A172 (cell line): ENCODE measurements around the gene LGR5. TPM values are rescaled to one million over a fixed set of nuclear protein-coding genes. Genes with fewer than 3 reads are reported as not detected.
"Not testable (repeated sequence)": the region's sequence is repeated elsewhere in the genome, so short reads cannot be mapped to it uniquely, and the experiment has no call there.

Source experiments
- DNase-seq: peaks from one replicate; pipeline ENCODE4 v3.0.0-alpha.2; 2015; ENCODE audit warnings: low spot score
- total RNA-seq: library from RNA; depleted of rRNA; stranded (reverse); fragments of >200 nt; shearing (Covaris generic); gene quantifications from 2 replicates; pipeline ENCODE4 v1.2.3, GENCODE V29; 2014

The LGR5 gene
- total RNA-seq, 1 experiment from 2014 or later: 2.2 TPM

DNA sequence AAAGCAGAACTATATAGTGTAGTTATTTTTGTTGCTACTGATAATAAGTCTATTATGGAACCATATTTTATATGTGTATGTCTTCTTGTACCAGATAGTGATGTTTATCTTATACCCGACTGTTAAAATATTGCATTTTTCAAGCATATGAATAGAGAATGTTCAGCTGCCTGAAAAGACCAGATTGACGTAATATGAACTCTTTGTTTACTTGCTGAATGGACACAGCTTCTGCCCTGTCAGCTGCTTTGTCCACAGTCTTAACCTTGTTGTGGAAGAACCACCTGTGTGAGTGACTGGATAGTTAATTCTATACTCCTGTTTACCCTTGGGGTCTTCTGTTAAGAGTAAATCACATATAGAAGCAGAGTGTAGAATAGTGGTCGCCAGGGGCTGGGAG, 109.3 kb downstream of the LGR5 start:
- no peak for DNase-seq

DNA sequence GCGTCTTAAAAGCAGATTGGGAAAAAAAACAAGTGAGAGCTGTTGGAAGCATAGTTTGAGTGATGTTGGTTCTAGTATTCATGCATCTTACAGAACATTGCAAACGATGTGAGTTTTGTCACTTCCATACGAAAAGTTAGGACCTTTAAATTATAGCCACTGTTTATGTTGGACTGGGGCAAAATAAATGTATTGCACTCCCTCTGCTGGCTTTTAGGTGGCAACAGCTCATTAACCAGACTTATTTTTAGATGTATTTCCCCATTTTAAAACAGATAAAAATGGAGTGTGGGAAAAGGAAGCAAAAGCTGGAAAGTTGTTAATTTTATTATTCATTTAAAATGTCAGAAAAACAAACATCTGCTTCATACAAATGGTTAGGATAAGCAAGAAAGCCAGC, 111.9 kb downstream of the LGR5 start:
- DNase-seq: peak; percentile 46

DNA sequence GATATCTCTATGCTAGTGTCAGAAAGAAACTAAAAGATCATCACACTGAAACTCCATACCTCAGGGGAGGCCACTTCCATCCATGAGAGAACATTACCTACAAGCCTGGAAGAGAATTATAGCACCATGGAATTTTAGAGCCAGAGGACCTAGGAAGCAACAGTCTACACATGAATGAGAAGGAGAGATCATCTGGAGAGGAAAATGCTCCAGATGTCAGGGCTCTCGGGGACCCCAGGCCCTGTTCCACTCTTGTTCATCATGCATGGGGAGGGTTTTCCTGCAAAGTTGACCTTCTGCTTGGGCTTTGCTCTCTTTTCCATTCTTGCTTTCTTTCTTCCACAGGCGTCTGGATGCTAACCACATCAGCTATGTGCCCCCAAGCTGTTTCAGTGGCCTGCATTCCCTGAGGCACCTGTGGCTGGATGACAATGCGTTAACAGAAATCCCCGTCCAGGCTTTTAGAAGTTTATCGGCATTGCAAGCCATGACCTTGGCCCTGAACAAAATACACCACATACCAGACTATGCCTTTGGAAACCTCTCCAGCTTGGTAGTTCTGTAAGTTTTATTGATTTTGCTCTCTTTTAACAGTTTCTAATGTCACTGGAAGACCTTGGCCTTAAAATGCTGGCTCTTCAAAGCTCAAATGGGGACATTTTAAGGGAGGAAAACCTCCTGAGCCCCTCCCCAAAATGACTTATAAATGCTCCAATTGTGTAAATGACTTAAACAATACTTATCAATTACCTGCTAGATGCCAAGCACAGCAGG, 113.3 kb downstream of the LGR5 start:
- peak; percentile 8 for DNase-seq

DNA sequence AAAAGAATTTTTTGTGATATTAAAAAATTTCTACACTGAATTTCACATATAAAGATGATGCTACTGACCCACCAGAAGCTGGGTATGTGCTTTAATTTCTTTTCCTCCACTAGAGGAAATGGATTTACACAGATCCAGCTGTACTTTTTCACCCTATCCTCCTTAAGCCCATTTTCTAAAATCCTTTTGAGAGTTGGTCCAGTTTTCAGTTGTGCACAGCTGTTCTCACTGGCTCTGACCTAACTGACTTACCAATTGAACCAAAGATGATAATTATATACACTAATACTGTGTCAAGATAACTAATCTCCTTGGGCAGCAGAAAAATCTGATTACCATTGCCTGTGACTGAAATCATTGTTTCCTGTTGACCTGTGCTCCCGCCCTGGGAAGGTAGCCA, 115.6 kb downstream of the LGR5 start:
- DNase-seq: no peak

DNA sequence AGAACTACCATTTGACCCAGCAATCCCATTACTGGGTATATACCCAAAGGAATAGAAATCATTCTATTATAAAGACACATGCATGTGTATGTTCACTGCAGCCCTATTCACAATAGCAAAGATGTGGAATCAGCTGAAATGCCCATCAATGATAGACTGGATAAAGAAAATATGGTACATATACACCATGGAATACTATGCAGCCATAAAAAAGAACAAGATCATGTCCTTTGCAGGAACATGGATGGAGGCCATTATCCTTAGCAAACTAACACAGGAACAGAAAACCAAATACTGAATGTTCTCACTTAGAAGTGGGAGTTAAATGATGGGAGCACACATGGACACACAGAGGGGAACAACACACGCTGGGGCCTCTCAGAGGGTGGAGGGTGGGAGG, 116.2 kb downstream of the LGR5 start:
- not testable (repeated sequence) for DNase-seq

DNA sequence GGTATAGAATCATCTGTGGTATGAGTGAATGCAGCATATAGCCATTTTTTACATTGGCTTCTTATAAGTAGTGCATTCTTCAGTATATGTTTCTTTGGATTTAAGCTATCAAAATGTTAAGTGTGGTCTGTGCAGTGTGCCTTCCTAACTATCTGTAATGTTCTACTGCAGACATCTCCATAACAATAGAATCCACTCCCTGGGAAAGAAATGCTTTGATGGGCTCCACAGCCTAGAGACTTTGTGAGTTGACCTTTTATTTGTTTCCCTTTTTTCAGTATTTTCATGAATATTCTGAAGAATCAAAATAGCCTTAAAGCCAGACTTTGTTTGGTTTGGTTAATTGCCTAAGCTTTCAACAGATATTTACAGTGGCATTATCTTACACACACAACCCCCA, 116.8 kb downstream of the LGR5 start:
- DNase-seq: no peak

DNA sequence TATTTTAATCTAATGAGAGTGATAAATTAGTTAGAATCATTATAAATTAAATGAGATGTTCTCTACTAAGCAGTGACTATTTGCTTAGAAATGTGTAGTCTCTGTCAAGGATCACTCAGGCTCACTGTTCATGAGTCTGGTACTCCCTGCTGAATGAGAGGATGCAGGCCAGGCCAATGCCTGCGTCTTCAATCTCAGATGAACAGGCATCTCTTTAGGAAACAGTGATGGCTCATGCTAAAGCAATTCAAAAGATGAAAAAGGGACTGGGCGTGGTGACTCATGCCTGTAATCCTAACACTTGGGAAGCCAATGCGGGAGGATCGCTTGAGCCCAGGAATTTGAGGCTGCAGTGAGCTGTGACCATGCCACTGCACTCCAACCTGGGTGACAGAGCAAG, 117.3 kb downstream of the LGR5 start:
- peak; percentile 95 for DNase-seq

DNA sequence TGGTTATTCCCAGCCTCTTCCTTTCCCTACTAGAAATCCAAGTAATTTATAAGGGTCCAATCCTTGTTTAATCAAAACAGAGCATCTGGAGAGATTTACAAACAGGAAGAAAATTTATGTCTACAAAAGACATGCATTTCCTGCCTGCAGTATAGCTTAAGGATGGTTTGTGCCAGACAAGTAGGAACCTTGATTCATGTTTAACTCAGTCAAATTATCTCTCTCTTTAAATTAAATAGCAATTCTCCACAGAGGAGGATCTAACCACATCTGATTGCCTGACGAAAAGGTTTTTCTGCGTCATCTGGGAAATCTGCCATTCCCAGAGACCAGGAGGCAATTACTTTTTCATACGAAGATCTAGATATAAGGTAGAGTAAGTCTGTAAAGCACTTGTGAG, 118.8 kb downstream of the LGR5 start:
- DNase-seq: peak; percentile 84

DNA sequence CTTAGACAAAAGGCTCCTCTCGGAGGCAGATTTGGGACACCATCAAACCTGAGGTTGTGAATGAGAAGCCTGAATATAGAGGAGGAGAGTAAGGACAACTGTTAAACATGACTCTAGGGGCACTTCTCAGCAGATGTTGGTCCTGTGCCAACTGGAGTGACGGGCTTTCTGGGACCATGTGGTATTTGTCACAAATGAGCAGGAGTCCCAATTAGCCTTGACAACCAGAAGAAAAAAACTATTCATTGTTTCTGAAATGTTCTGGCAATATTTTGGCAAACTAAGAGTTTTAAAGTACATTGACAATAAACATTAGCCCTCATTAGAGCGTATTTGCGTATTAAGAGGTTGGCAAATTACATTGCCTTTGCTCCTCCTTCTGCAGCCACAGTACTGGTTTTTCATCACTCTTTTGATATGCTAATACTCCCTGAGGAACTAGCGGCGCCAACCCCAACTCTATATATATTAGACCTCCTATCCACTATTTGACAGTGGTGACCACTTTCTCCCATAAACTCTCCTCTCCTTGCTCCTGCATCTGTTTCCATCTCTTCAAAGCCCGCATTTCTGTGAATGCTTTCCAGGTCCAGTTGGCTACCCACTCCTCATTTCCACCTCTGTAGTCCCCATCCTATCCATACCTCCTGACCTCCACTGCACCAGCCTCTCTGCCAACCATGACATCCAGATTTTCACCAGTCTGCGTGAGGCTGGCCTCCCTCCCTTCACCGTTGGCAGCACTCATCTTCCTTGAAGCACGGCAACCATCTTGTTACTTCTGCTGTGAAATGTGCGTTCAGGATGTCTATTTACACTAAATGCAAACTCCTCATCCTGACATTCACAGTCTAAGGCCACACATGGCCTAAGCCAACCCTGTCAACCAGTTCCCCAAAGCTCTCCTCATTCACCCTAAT, 123.3 kb downstream of the LGR5 start:
- no peak for DNase-seq

DNA sequence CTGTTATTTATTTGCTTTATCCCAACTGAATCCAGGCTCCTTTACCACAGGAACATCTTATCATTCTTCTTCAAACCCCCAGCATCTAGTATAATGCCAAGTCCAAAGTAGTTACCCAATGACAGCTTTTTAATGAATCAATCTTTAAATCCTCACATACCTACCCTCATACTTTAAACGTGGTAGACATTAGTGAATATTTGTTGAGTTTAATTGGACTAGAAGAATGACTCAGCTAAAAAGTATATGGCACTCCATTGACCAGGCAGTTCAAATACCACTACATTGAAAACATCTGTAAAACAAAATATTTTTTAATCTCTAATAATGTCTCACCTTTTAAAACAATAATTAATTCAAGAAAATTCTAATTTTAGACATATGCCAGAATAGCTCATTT, 125.9 kb downstream of the LGR5 start:
- DNase-seq: no peak

DNA sequence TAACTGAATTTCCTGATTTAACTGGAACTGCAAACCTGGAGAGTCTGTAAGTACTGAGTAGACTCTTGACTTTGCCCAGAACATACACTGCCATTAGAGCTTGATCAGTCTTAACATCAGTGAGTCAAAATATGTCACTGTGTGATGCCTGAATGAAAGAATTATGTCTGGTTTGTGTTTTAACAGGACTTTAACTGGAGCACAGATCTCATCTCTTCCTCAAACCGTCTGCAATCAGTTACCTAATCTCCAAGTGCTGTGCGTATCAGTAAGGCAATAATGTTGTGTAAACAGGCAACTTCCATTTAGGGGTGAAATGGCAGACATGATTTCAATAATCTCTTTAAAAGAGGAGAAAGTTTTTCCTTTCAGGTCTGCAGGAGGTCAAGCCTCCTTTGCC, 127.1 kb downstream of the LGR5 start:
- DNase-seq: no peak

DNA sequence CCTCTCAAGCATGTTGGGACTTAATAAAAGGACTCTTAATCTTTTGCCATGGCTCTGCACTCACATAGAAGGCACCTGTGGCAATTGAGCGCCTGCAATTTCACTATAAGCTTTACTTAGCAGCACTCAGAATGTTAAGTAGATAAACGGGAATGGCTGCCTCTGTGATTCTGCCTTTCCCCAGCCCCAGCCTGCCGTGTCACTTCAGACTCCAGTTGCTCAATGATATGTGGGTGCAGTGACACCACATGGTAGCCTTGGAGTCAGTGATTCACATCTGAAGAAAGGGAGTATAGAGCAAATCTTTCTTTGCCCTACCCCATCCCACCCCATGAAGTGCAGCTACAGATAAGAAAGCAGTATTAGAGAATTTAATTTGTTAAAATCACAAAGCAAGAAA, 127.9 kb downstream of the LGR5 start:
- no peak for DNase-seq

DNA sequence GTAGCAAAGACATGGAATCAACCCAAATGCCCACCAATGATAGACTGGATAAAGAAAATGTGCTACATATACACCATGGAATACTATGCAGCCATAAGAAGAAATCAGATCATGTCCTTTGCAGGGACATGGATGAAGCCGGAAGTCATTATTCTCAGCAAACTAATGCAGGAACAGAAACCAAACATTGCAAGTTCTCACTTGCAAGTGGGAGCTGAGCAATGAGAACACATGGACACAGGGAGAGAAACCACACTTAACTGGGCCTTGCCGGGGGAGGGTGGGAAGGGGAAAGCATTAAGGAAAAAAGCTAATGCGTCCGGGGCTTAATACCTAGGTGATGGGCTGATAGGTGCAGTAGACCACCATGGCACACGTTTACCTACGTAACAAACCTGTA, 130.3 kb downstream of the LGR5 start:
- not testable (repeated sequence) for DNase-seq

DNA sequence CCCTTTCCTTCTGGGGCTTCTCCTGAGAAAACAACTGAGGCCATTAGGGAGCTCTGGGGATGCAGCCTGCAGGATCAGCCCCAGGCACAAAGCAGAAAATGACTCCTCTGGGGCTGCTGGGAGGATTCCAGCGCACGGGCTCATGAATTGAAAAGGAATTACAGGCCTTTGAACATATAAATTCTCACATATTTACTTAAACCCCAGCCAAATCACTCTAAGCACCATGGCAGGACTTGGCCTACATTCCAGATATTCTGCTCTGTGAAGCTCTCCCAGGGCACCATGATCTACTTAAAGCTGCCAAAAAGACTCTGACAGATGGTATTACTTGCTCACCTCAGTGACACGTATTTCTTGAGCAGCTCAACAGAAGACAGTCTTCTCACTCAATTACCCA, 136.9 kb downstream of the LGR5 start:
- DNase-seq: no peak

DNA sequence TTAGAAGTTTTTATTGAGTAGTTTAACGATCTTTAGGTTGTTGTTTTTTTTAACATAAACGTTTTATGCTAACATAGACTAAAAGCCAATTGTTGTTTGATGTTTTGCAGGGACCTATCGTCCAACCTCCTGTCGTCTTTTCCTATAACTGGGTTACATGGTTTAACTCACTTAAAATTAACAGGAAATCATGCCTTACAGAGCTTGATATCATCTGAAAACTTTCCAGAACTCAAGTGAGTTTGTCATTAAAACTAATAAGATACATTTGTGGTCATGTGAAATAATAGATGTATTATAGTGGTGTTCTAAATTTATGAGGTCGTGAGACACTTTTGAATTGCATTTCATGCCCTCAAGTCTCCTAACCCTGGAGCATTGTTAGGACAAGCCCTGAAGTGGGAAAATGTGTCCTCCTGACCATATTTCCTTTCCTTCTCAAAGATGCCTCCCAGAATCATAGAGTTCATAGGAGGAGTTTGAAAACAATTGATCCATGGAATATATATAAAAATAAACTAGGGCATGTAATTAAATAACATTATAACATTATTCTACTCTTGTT, 139.2 kb downstream of the LGR5 start:
- DNase-seq: no peak

DNA sequence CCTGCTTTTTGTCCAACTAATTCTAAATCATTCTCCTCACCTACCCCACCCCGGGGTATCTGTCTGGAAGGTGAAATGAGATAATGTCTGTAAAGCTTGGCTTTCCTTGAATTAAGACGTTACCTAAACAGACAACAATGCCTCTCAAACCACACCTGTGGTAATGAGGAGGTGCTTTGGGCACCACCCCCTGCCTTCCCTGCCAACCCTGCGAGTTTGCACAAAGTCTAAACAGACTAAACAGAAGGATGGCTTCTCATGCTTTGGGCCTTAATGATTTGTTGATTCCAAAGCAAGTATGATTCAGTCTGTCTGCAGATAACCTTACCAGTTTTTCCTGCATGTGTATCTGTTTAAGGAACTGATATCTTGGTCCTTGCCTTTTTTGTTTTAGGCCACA, 141.6 kb downstream of the LGR5 start:
- DNase-seq: peak; percentile 13

DNA sequence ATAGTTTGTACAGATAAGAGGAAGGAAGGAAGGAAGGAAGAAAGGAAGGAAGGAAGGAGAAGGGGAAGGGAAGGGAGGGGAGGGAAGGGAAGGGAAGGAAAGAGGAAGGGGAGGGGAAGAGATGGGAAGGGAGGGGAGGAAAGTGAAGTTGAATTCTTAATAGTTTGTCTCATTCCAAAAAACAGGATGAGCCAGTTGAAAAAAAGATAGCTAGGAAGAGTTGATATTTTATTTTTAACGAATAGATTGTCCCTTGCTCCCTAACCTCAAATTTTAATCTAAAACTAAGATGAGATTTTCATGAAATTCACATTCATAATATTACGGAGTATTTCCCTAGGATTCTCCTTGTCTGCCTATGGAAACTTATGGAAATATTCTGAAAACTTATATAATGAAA, 143.3 kb downstream of the LGR5 start:
- no peak for DNase-seq

DNA sequence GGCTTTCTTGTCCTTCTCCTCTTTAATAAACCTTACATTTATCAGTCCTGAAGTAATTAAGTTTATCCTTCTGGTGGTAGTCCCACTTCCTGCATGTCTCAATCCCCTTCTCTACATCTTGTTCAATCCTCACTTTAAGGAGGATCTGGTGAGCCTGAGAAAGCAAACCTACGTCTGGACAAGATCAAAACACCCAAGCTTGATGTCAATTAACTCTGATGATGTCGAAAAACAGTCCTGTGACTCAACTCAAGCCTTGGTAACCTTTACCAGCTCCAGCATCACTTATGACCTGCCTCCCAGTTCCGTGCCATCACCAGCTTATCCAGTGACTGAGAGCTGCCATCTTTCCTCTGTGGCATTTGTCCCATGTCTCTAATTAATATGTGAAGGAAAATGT, 144.8 kb downstream of the LGR5 start:
- DNase-seq: no peak

DNA sequence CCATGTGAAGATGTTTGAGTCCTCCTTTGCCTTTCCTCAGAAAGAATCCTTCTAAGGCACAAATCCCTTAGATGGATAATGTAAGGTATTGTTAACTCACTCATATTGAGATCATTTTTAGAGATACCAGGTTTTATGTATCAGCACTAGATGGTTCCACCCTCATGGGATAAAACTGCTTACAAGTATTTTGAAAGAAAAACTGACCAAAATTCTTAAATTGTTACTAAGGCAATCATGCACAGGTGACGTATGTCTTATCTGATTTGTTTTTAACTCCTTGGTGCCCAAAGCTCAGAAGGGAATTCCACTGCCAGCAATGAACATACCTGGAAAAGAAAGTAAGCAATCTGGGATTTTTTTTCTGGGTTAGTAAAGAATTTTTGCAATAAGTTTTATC, 145.6 kb downstream of the LGR5 start:
- no peak for DNase-seq

DNA sequence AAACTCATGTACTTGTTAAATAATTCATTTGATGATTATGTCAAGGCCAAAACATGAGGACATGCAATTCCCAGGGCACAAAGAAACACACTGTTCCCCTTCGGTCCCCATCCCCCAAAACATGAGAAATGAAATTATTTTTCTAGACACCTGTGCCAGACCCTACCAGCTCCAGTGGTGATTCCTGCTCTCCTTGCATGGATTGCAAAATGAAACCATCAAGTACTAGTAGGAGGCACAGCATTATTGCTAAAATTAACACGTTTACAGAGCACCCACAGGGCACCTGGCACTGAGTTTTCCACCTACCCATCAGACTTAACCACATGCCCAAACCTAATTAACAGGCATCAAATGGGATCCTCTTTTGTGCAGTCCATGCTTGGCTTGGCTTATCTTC, 147.4 kb downstream of the LGR5 start:
- DNase-seq: no peak

DNA sequence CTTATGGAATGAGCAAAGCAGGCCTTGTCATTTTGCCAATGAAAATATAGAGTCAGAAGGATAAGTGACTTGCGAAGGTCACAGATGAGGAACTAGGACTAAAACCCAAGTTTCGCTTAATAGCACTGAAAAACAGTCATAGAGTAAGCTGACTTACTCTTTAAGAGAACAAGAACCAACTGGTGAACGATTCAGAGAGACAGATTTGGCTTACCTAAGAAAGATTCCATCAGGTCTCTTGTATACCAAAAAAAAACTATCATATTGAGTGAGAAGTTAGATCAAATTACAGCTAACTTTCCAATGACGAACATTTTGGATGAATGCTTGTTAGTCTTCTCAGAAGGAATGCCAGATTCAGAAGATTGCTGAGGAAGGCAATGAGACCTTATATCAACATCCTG, 149.9 kb downstream of the LGR5 start:
- no peak for DNase-seq

DNA sequence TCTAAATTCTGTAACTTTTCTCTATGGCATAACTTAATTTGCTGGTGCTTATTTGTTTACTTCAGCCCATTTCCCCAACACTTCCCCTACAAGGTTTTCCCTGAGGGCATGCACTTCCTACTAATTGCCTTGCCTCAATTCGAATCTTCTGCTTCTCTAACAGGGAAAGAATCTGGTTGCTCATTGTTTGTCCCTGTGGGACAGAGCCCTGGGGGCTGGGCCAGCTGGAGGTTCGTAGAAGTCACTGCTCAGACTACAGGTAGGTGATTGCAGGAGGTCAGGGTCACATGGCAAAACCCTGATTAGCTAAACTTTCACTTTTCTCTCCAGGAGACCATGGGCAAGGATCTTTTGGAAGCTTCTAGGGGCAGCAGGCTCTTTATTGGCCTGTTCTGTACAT, 152.0 kb downstream of the LGR5 start:
- DNase-seq: no peak

DNA sequence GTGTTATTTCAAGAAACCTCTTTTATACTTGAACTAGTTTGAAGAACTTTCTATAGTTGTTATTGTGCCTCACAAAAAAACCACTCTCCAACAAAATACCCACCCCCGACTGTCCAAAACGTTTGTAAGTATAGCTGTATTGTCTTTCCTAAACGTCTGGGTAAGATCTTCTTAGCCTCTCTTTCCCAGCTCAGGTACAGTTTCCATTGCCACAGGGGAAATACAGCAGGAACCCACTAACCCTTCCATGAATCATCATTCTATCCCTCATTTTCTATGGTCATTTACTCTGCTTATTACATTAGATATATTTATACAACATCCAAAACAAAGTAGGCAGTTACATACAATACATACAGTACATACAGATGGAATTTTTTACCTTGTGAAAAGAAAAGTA, 153.2 kb downstream of the LGR5 start:
- no peak for DNase-seq
